ENCODE data around the gene DYNC2LI1.

The DYNC2LI1 gene

DNA sequence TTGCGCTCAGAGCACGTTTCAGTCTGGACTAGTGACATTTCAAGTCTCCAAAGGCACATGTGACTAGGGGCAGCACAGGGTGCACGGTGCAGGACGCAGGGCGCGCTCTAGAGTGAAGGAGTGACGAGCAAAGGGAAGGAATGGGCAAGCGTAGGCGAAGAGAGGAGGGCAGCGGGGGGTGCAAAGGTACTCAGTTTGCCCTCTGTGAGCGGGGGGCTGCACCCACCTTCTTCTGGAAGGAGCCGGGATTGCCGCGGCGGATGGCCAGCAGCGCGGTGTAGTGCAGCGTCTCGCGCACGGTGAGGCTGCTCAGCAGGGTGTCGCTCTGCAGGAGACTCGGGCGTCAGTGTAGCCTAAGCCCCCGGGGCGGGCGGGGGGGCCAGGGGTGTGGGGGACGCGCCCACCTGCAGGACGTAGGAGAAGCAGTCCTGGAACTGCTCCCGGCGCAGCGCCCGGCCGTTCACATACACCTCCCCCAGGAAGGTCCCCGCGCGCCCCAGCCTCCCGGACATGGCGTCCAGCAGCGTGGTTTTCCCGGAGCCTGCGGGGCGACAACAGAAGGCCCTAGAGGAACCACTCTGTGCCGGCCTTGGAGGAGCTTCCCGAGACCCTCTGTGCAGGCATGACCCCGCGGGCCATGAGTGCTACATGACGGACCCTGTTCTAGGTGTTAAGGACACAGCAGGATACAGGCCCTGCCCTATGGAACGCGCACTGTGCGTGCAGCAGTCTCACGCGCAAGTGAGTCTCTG is 57.9 kb downstream of the DYNC2LI1 start:
- no peak for TF ChIP-seq EZH2 (IDR thresholded peaks at IDR 0.05; ENCODE audit: borderline replicate concordance, low read length)
- TF ChIP-seq, protein P1, sequence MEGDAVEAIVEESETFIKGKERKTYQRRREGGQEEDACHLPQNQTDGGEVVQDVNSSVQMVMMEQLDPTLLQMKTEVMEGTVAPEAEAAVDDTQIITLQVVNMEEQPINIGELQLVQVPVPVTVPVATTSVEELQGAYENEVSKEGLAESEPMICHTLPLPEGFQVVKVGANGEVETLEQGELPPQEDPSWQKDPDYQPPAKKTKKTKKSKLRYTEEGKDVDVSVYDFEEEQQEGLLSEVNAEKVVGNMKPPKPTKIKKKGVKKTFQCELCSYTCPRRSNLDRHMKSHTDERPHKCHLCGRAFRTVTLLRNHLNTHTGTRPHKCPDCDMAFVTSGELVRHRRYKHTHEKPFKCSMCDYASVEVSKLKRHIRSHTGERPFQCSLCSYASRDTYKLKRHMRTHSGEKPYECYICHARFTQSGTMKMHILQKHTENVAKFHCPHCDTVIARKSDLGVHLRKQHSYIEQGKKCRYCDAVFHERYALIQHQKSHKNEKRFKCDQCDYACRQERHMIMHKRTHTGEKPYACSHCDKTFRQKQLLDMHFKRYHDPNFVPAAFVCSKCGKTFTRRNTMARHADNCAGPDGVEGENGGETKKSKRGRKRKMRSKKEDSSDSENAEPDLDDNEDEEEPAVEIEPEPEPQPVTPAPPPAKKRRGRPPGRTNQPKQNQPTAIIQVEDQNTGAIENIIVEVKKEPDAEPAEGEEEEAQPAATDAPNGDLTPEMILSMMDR (IDR thresholded peaks at IDR 0.05; ENCODE audit: low read length), result no peak
- Histone ChIP-seq H3K36me3 (ENCODE audit: insufficient read depth, low read length) (no peaks in the 10 kb centered on the region), H2AFZ (ENCODE audit: low read length) (no peak overlapping the region), H3K4me1 (ENCODE audit: insufficient read depth, low read length, severe bottlenecking) (no peaks in the 10 kb centered on the region), H3K27ac (ENCODE audit: low read depth, low read length, poor library complexity, severe bottlenecking) (no peak overlapping the region), H3K9me3 (ENCODE audit: low read length) (no peaks in the 10 kb centered on the region), H3K79me2 (ENCODE audit: insufficient read depth, low read length) (no peaks in the 10 kb centered on the region), H3K4me2 (ENCODE audit: low read length) (no peak overlapping the region), H3K9me2 (ENCODE audit: low read depth, low read length) (no peaks in the 10 kb centered on the region), H4K20me1 (ENCODE audit: insufficient read depth, low read length) (no peaks in the 10 kb centered on the region), H3K4me3 (ENCODE audit: low read depth, low read length, poor library complexity, severe bottlenecking) (no peak overlapping the region), H3K27me3 (ENCODE audit: insufficient read depth, low read length) (no peaks in the 10 kb centered on the region; the same call in 1 of the 2 replicates), H3K9ac (ENCODE audit: low read length) (no peak overlapping the region), H3F3A (ENCODE audit: insufficient read depth, low read length) (no peaks in the 10 kb centered on the region)

DNA sequence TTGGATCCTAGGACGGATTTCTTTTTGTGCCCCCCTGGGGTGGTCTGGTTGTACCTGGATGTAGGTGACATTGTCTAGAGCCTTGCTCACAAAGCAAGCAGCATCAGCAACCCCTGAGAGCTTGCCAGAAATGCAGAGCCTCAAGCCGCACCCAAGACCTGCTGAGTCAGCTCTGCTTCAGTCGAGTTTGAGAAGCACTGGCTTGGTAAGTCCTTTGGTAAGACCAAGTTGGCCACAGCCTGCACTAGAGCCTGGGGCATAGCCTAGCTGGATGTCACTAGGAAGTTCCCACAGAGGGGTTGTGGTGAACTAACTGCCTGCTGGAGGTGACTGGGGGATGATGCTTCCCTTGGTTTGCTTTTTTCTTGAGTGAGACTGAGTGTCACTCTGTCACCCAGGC is 58.6 kb downstream of the DYNC2LI1 start:
- no peaks in the 10 kb centered on the region for H3K79me2 ChIP-seq (ENCODE audit: insufficient read depth, low read length)
- H3F3A ChIP-seq (ENCODE audit: insufficient read depth, low read length), result no peaks in the 10 kb centered on the region
- H3K4me2 ChIP-seq (ENCODE audit: low read length), result no peak overlapping the region
- no peak overlapping the region for H3K27ac ChIP-seq (ENCODE audit: low read depth, low read length, poor library complexity, severe bottlenecking)
- no peaks in the 10 kb centered on the region for H3K36me3 ChIP-seq (ENCODE audit: insufficient read depth, low read length)
- no peak overlapping the region for H3K4me3 ChIP-seq (ENCODE audit: low read depth, low read length, poor library complexity, severe bottlenecking)
- H3K9ac ChIP-seq (ENCODE audit: low read length), result no peak overlapping the region
- H3K27me3 ChIP-seq (ENCODE audit: insufficient read depth, low read length), result no peaks in the 10 kb centered on the region; the same call in 1 of the 2 replicates
- TF ChIP-seq, protein P1 (IDR thresholded peaks at IDR 0.05; ENCODE audit: low read length), result no peak
- no peak for TF ChIP-seq EZH2 (IDR thresholded peaks at IDR 0.05; ENCODE audit: borderline replicate concordance, low read length)
- no peaks in the 10 kb centered on the region for H4K20me1 ChIP-seq (ENCODE audit: insufficient read depth, low read length)
- no peaks in the 10 kb centered on the region for H3K9me2 ChIP-seq (ENCODE audit: low read depth, low read length)
- no peaks in the 10 kb centered on the region for H3K9me3 ChIP-seq (ENCODE audit: low read length)
- H3K4me1 ChIP-seq (ENCODE audit: insufficient read depth, low read length, severe bottlenecking), result no peaks in the 10 kb centered on the region
- H2AFZ ChIP-seq (ENCODE audit: low read length), result no peak overlapping the region

DNA sequence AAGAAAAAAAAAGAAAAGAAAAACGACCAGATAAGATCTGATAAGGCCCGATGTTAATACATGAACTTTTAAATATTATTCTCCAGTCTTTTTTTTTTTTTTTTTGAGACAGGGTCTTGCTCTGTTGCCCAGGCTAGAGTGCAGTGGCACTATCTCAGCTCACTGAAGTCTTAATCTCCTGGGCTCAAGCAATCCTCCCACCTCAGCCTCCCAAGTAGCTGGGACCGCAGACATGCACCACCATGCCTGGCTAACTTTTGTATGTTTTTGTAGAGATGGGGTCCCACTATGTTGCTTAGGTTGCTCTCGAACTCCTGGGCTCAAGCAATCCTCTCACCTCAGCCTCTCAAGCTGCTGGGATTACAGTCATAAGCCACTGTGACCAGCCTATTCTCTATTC is 63.2 kb downstream of the DYNC2LI1 start:
- H3K9me3 ChIP-seq (ENCODE audit: low read length), result no peaks in the 10 kb centered on the region
- no peak overlapping the region for H3K4me2 ChIP-seq (ENCODE audit: low read length)
- no peaks in the 10 kb centered on the region for H3F3A ChIP-seq (ENCODE audit: insufficient read depth, low read length)
- H3K9ac ChIP-seq (ENCODE audit: low read length), result no peak overlapping the region
- H3K4me1 ChIP-seq (ENCODE audit: insufficient read depth, low read length, severe bottlenecking), result no peaks in the 10 kb centered on the region
- H3K27me3 ChIP-seq (ENCODE audit: insufficient read depth, low read length), result no peaks in the 10 kb centered on the region; the same call in 1 of the 2 replicates
- H3K9me2 ChIP-seq (ENCODE audit: low read depth, low read length), result no peaks in the 10 kb centered on the region
- H3K79me2 ChIP-seq (ENCODE audit: insufficient read depth, low read length), result no peaks in the 10 kb centered on the region
- H3K36me3 ChIP-seq (ENCODE audit: insufficient read depth, low read length), result no peaks in the 10 kb centered on the region
- H4K20me1 ChIP-seq (ENCODE audit: insufficient read depth, low read length), result no peaks in the 10 kb centered on the region
- no peak overlapping the region for H2AFZ ChIP-seq (ENCODE audit: low read length)
- TF ChIP-seq, protein P1 (IDR thresholded peaks at IDR 0.05; ENCODE audit: low read length), result no peak
- no peak for TF ChIP-seq EZH2 (IDR thresholded peaks at IDR 0.05; ENCODE audit: borderline replicate concordance, low read length)
- no peak overlapping the region for H3K27ac ChIP-seq (ENCODE audit: low read depth, low read length, poor library complexity, severe bottlenecking)
- H3K4me3 ChIP-seq (ENCODE audit: low read depth, low read length, poor library complexity, severe bottlenecking), result no peak overlapping the region

All from OCI-LY1 (cell line).